ENCODE data around the gene UNC13B.
"Not testable (repeated sequence)": the region's sequence is repeated elsewhere in the genome, so short reads cannot be mapped to it uniquely, and the experiment has no call there.

UNC13B gene

DNA sequence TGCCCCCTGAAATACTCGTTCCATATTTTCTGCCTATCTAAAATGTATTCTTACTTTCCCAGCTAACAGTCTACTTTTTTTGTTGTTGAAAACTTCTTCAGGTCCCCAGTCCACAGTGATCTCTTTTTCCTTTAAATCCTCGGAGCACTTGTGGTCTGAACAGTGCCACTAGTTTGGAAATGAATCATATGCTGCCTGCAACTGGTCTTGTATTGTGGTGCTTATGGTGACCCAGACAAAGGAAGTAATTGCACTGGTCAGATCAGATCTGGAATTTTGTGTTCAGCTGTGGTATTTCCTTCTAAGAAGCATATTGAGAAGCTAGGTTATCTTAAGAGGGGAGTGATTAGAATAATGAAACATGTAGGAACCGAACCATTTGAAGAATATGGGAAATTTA, 2.9 kb downstream of the UNC13B start:
- no peak for DNase-seq

DNA sequence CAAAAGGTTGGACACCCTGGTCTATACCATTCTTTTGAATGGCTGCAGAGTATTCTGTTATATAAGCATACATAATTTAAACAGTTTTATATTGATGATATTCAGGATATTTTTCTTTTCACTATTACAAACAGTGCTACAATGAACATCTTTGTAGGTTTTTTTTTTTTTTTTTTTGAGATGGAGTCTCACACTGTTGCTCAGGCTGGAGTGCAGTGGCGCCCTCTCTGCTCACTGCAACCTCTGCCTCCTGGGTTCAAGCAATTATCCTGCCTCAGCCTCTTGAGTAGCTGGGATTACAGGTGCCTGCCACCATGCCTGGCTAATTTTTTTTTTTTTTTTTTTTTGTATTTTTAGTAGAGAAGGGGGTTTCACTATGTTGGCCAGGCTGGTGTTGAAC, 5.6 kb downstream of the UNC13B start:
- DNase-seq: not testable (repeated sequence)

DNA sequence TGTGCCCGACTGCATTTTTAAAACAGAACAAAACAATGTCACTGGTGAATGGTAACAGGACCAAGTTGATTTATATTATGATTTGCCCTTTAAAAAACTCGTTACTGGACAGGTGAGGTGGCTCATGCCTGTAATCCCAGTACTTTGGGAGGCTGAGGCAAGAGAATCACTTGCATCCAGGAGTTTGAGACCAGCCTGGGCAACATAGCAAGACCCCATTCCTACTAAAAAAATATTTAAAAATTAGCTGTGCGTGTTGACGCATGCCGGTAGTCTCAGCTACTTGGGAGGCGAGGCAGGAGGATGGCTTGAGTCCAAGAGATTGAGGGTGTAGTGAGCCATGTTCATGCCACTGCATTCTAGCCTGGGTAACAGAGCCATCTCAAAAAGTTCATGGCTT, 7.2 kb downstream of the UNC13B start:
- DNase-seq: no peak

- no peak for DNase-seq
Measured at GRCh38 chr9:35172878-35173277, 11.1 kb downstream of the UNC13B start.

DNA sequence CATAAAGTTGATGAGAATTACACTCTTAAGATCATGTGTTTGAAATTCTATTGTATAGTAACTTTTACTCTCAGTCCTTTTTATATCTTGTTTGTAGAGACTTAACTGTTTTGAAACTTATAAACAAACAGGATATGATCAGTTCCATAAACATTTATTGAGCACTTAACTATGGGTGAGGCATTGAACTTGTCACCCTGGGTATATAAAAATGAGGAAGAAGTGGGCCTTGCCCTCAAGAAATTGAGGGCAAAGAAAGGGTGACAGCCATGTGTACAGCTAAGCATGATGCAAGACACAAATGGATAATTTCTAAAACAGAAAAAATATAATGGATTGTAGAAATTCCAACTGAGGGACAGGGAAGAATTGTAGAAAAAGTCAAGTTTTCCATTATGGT, 15.7 kb downstream of the UNC13B start:
- no peak for DNase-seq

DNA sequence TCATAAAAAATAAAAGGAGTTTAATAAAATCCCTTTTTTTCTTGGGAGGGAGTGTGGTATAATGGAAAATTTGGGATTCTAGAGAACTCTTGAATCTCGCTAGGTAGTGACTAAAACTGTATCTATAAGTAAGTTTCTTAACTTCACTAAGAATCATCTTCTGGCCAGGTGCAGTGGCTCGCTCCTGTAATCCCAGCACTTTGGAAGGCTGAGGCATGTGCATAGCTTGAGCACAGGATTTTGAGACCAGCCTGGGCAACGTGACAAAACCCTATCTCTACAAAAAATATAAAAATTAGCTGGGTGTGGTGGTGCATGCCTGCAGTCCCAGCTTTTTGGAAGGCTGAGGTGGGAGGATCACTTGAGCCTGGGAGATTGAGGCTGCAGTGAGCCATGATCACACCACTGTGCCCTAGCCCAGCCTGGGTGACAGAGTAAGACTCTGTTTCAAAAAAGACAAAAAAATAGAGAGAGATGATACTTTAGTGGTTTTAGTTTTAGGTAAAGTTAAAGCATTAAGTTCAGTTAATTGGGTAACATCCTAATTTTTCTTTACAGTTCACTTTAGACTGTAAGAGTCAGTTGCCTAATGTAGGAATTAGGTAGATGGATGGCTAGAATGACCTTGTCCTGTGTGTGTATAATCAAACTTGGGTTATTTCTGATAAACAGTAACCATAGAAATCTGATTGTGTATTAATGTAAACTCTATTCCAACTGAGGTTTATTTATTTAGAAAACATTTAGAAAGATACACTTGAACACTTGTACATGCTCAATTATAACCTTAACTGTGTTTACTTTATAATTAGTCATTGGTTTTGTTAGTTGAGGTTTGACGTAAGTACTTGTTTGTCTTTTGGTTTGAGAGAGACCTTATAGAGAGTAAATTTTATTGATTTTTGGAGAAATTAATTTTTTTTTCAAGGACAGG, 17.8 kb downstream of the UNC13B start:
- DNase-seq: no peak

GRCh38 chr9:35180801-35181200, 19.0 kb downstream of the UNC13B start:
- no peak for DNase-seq

GRCh38 chr9:35182401-35182800, 20.6 kb downstream of the UNC13B start:
- not testable (repeated sequence) for DNase-seq

GRCh38 chr9:35182996-35183754, 21.4 kb downstream of the UNC13B start:
- DNase-seq: not testable (repeated sequence)

DNA sequence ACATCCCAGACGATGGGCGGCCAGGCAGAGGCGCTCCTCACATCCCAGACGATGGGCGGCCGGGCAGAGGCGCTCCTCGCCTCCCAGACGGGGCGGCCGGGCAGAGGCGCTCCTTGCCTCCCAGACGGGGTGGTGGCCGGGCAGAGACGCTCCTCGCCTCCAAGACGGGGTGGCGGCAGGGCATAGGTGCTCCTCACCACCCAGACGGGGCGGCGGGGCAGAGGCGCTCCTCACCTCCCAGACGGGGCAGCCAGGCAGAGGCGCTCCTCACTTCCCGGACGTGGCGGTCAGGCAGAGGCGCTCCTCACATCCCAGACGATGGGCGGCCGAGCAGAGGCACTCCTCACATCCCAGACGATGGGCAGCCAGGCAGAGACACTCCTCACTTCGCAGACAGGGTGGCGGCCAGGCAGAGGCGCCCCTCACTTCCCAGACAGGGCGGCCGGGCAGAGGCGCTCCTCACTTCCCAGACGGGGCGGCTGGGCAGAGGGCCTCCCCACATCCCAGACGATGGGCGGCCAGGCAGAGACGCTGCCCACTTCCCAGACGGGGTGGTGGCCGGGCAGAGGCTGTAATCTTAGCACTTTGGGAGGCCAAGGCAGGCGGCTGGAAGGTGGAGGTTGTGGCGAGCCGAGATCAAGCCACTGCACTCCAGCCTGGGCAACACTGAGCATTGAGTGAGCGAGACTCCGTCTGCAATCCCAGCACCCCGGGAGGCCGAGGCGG, 22.1 kb downstream of the UNC13B start:
- DNase-seq: not testable (repeated sequence)

- DNase-seq: no peak
Measured at GRCh38 chr9:35186524-35186923, 24.7 kb downstream of the UNC13B start.

DNA sequence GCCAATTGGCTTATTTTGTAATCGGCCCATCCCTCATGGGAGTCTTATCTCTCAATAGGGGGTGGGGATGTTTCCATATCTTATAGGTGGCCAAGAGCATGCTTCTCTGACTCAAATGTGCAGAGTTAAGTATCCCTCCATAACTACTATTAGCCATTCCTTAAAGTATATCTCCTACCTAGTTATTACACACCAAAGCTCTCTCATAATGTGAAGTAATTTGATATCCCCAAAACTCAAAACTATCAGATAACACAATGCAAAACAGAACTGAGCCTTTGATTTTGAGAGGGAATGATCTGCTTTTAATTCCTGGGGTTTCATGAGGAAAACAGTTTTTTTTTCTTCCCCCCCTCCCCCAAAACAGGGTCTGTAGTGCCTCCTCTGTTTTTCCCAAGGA, 28.4 kb downstream of the UNC13B start:
- no peak for DNase-seq

DNA sequence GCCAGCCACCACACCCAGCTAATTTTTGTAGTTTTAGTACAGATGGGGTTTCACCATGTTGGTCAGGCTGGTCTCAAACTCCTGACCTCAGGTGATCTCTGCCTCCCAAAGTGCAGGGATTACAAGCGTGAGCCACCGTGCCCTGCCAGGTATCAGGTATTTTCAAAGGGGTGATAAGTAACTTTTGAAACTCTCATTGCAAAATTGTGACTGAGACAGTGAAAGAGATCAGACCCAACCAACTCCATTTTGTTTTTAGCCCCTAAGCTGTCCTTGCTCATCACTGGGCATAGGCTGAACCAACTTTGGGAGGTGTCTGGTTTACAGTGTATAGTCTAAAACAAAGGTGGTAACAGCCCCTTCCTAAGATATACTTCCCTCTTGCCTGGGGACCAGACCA, 29.3 kb downstream of the UNC13B start:
- DNase-seq: no peak

DNA sequence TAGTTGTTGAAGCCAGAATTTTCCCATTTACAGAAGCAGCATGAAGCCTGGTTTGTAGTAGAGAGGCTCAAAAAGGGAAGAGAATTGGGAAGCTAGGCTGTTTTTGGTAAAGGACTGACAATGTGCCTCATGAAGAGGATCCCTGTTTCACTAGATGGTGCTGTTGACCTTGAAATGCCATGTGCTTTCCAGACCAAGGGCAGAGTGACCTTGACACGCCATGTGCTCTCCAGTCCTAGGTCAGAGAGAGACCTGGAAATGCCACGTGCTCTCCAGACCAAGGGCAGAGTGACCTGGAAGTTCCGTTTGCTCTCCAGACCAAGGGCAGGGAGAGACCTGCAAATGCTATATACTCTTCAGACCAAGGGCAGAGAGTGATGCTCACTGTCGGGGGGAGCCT, 32.0 kb downstream of the UNC13B start:
- no peak for DNase-seq

DNA sequence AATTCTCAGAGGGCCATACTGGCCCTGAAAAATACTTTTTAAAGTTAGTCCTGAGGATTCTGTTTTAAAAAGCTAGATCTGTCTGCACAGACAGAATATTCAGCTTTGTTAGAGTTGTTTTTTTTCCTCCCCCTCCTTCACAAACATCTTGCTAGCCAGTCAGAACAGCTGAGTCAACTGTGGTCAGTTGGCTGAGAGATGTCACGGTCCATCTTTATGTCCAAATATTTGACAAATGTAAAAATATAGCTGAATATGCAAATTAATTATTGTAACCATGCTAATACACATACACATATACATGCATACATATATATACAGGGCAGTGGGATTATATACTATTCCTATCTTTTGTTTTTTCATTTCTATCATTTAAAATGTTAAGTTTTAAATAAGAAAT, 33.9 kb downstream of the UNC13B start:
- DNase-seq: no peak

DNA sequence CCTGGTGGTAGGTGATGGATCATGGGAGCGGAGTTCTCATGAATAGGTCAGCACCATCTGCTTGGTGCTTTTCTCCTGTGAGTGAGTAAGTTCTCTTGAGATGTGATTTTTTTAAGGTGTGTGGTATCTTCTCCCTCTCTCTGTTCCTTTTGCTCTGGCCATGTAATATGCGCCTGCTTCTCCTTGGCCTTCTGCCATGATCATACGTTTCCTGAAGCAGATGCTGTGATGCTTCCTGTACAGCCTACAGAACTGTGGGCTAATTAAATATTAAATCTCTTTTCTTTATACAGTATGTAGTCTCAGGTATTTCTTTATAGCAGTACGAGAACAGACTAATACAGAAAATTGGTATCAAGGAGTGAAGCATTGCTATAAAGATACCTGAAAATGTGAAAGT, 36.4 kb downstream of the UNC13B start:
- DNase-seq: no peak

GRCh38 chr9:35203528-35203927, 41.7 kb downstream of the UNC13B start:
- no peak for DNase-seq

GRCh38 chr9:35205340-35205739, 43.5 kb downstream of the UNC13B start:
- no peak for DNase-seq

GRCh38 chr9:35211854-35212253, 50.0 kb downstream of the UNC13B start:
- DNase-seq: no peak

GRCh38 chr9:35220659-35221338, 59.0 kb downstream of the UNC13B start:
- DNase-seq: no peak

- DNase-seq: no peak
Measured at GRCh38 chr9:35225677-35226076, 63.9 kb downstream of the UNC13B start.

DNA sequence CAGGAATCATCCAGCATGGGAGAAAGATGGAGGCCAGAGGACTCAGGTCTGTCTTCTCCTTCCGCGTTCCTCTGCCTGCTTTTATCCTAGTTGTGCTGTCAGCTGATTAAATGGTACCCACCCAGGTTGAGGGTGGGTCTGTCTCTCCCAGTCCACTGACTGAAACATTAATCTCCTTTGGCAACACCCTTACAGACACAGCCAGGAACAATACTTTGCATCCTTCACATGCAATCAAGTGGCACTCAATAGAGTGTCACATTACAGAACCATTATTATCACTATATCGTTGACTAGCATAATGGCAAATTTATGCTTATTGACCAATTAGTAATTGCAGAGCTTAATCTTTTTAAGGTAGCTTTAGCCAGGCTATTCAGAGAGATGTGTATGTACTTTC, 64.8 kb downstream of the UNC13B start:
- no peak for DNase-seq

- no peak for DNase-seq
Measured at GRCh38 chr9:35227284-35227683, 65.5 kb downstream of the UNC13B start.
